Adrenal gland (tissue), 12 donors: ENCODE data around the gene SCARF1. TPM values are rescaled to one million over a fixed set of nuclear protein-coding genes. Genes with fewer than 3 reads are reported as not detected.

Source experiments
- DNase-seq, 7 donors: peaks; one replicate each; pipeline ENCODE4 v3.0.0-alpha.2; 2019 to 2020
- H3K27ac ChIP-seq, 5 donors: fragments of 200-600 bp; sonication (generic) in 4 of 5; 1 replicate in 3 of 5; 2 replicates in 2 of 5; pipeline versions ENCODE4 v1.5.1 to v1.8.0; 2016 to 2020; ENCODE audit warnings: mild to moderate bottlenecking in 1 of 5
- H3K27me3 ChIP-seq: fragments of 200-600 bp; 2 replicates; pipeline ENCODE4 v1.8.0; 2021
- H3K36me3 ChIP-seq, 2 donors: fragments of 200-600 bp; replicated peaks in 1 of 2; 1 replicate in 1 of 2; 2 replicates in 1 of 2; pipeline versions ENCODE4 v1.5.1 to v1.8.0; 2018 to 2022
- H3K4me1 ChIP-seq, 2 donors: fragments of 200-600 bp; replicated peaks in 1 of 2; 1 replicate in 1 of 2; 2 replicates in 1 of 2; pipeline versions ENCODE4 v1.5.1 to v1.8.0; 2018 to 2021
- H3K4me3 ChIP-seq, 4 donors: fragments of 200-600 bp; sonication (generic) in 3 of 4; one replicate each; pipeline ENCODE4 v1.5.1; 2016 to 2018
- H3K9me3 ChIP-seq, 3 donors: fragments of 200-600 bp; sonication (generic) in 1 of 3; replicated peaks in 1 of 3; 1 replicate in 2 of 3; 2 replicates in 1 of 3; pipeline versions ENCODE4 v1.5.1 to v1.8.0; 2016 to 2021
- CTCF ChIP-seq, 6 experiments: fragments of 450-650 bp in 4 of 6; fragments of 200-600 bp in 2 of 6; sonication (generic) in 1 of 6; IDR thresholded peaks; 1 replicate in 5 of 6; 2 replicates in 1 of 6; pipeline versions ENCODE4 v1.5.1 to v1.8.0; 2016 to 2021; ENCODE audit warnings: antibody characterized with exemption in 6 of 6, mild to moderate bottlenecking in 2 of 6, moderate library complexity in 1 of 6
- POLR2A ChIP-seq, 2 donors: fragments of 450-650 bp; IDR thresholded peaks; one replicate each; pipeline ENCODE4 v1.6.1; 2017; ENCODE audit warnings: antibody characterized with exemption in 2 of 2, mild to moderate bottlenecking in 2 of 2, moderate library complexity in 1 of 2
- WGBS, 4 donors: extraction: QIAGEN DNeasy Blood & Tissue Kit in 2 of 4; methylation state at CpG; one replicate each; pipeline versions ENCODE4 v1.1.5 to v1.1.7; 2013 to 2017; 5-methylcytosine and 5-hydroxymethylcytosine counted together
- intact Hi-C, 2 donors: fragments of 100-400 bp; cut with DNase I; formaldehyde crosslinking; loops; one replicate each; pipeline versions ENCODE4 v1.14.1 to v1.15.0; 2022 to 2023
- polyA plus RNA-seq, 3 donors: library from polyadenylated mRNA; stranded (reverse); fragments of 200-250 nt in 2 of 3; fragments of 350-450 nt in 1 of 3; fragmentation: Illumina TruSeq in 1 of 3; extraction: RNeasy Lipid Tissue Mini Kit (QIAGEN cat#74804) in 1 of 3; gene quantifications; one replicate each; pipeline ENCODE4 v1.2.3, GENCODE V29; 2013 to 2014
- total RNA-seq, 9 donors: library from RNA; depleted of rRNA in 4 of 9; stranded (reverse); fragments of >200 nt in 4 of 9; fragments of 120-200 nt in 1 of 9; fragmentation: NEBNext Ultra II Directional in 1 of 9; extraction: Animal tissue kit (Norgen Biotek cat#: 25700) in 1 of 9; gene quantifications; one replicate each; pipeline versions ENCODE4 v1.1.0 to v1.2.4, GENCODE V29; 2013 to 2023
- donor health status: healthy with polysubstance abuse.
- donor health status: Bipolar disorder and iron deficiency.
- donor health status: DM: yes; HTN: yes; CAD: no.
- donor health status: DM: no; HTN: no; CAD: no.
- donor health status: DM: no; HTN: no; CAD: no.
- donor health status: DM: yes; HTN: yes; CAD: no.

Gene SCARF1
- total and polyA plus RNA-seq, 12 donors = 0.81 to 24.8 (median 16.0) TPM

- TF ChIP-seq CTCF (IDR thresholded peaks at IDR 0.05) = no peak
- no peak for TF ChIP-seq POLR2A (IDR thresholded peaks at IDR 0.05)
- no peaks in the 10 kb centered on the region for H3K27me3 ChIP-seq
- no peak for DNase-seq
- no peaks in the 10 kb centered on the region for H3K9me3 ChIP-seq
- 83 to 93% (median 88%) methylated on average over 4 of the region's 4 CpGs for WGBS, 4 donors
- H3K27ac ChIP-seq = peak overlapping the region in 3 of 5 donors; percentile 69 to 98 (median 95)
- peaks cover 0 to 62% of the 10 kb centered on the region in 2 donors for H3K36me3 ChIP-seq
- peaks cover 21 to 34% of the 10 kb centered on the region in 2 donors for H3K4me1 ChIP-seq
- intact Hi-C loops = loop anchor here in 1 of 2 donors (10.0 kb wide), 1 partner anchor 53 kb away; no protein-coding TSS in a partner anchor
- H3K4me3 ChIP-seq = no peak overlapping the region
Measured at GRCh38 chr17:1651559-1651844, 6.0 kb upstream of the SCARF1 start.

GRCh38 chr17:1650731-1651558 is 5.4 kb upstream of the SCARF1 start:
- peaks cover 0 to 57% of the 10 kb centered on the region in 2 donors for H3K36me3 ChIP-seq
- peak overlapping the region in 4 of 5 donors; percentile 69 to 98 (median 96) for H3K27ac ChIP-seq
- TF ChIP-seq POLR2A (IDR thresholded peaks at IDR 0.05) (no peak), CTCF (IDR thresholded peaks at IDR 0.05) (no peak)
- 68 to 80% (median 72%) methylated on average over 18 to 22 of the region's 22 CpGs for WGBS, 4 donors
- intact Hi-C loops = loop anchor here in 1 of 2 donors (10.0 kb wide), 1 partner anchor 54 kb away; no protein-coding TSS in a partner anchor
- H3K9me3 ChIP-seq = no peaks in the 10 kb centered on the region
- H3K4me1 ChIP-seq = peaks cover 21 to 38% of the 10 kb centered on the region in 2 donors
- peak in 1 of 7 donors; percentile 43 for DNase-seq
- H3K4me3 ChIP-seq = peak overlapping the region in 1 of 4 donors; percentile 60
- H3K27me3 ChIP-seq = no peaks in the 10 kb centered on the region

GRCh38 chr17:1649844-1650501 is 4.4 kb upstream of the SCARF1 start, which contains the start of gene RILP:
Gene RILP (minus strand): TSS chr17:1649866. CDS start chr17:1649804, 62 bp downstream.
- H3K36me3 ChIP-seq = peaks cover 0 to 47% of the 10 kb centered on the region in 2 donors
- DNase-seq = peak; percentile 88 to 97 (median 95)
- H3K4me3 ChIP-seq = peak within 1 kb of the TSS; percentile 44 to 71 (median 65)
- H3K9me3 ChIP-seq = no peaks in the 10 kb centered on the region
- peak within 1 kb of the TSS; percentile 87 to 98 (median 96) for H3K27ac ChIP-seq
- no peaks in the 10 kb centered on the region for H3K27me3 ChIP-seq
- intact Hi-C loops = loop anchor here in 1 of 2 donors (5.0 to 10.0 kb wide), 2 partner anchors 55 to 73 kb away; no protein-coding TSS in a partner anchor
- 9 to 16% (median 12%) methylated on average over 15 to 23 of the region's 23 CpGs for WGBS, 4 donors
- peak in 1 of 2 donors; percentile 47 for TF ChIP-seq POLR2A (IDR thresholded peaks at IDR 0.05)
- no peak for TF ChIP-seq CTCF (IDR thresholded peaks at IDR 0.05)
- peaks cover 21 to 38% of the 10 kb centered on the region in 2 donors for H3K4me1 ChIP-seq
